ENCODE data around the gene KDF1. TPM values are rescaled to one million over a fixed set of nuclear protein-coding genes. Genes with fewer than 3 reads are reported as not detected.

Gene KDF1
- total and polyA plus RNA-seq, 8 donors, result 7.2 to 13.7 (median 9.2) TPM

- intact Hi-C loops (cut with DNase I), result no loop called here
- DNase-seq (peak in 1 of 6 donors; percentile 9), FAIRE-seq (no peak), ATAC-seq (no peak)
- Histone ChIP-seq H3K27ac (no peak overlapping the region), H3K4me1 (peaks cover 0 to 17% (median 8%) of the 10 kb centered on the region in 3 donors), H3K36me3 (no peaks in the 10 kb centered on the region), H3K4me3 (no peak overlapping the region), H3K9me3 (no peaks in the 10 kb centered on the region), H3K27me3 (no peaks in the 10 kb centered on the region)
- TF ChIP-seq, protein P1, sequence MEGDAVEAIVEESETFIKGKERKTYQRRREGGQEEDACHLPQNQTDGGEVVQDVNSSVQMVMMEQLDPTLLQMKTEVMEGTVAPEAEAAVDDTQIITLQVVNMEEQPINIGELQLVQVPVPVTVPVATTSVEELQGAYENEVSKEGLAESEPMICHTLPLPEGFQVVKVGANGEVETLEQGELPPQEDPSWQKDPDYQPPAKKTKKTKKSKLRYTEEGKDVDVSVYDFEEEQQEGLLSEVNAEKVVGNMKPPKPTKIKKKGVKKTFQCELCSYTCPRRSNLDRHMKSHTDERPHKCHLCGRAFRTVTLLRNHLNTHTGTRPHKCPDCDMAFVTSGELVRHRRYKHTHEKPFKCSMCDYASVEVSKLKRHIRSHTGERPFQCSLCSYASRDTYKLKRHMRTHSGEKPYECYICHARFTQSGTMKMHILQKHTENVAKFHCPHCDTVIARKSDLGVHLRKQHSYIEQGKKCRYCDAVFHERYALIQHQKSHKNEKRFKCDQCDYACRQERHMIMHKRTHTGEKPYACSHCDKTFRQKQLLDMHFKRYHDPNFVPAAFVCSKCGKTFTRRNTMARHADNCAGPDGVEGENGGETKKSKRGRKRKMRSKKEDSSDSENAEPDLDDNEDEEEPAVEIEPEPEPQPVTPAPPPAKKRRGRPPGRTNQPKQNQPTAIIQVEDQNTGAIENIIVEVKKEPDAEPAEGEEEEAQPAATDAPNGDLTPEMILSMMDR (IDR thresholded peaks at IDR 0.05), result no peak
- 94 to 96% methylated on average over 3 of the region's 3 CpGs for WGBS, 2 donors
Observed at GRCh38 chr1:26957306-26957705, 3.0 kb downstream of the KDF1 start.

GRCh38 chr1:26956321-26956720, 3.9 kb downstream of the KDF1 start:
- H3K27ac ChIP-seq, result no peak overlapping the region
- H3K4me3 ChIP-seq, result no peak overlapping the region
- H3K9me3 ChIP-seq, result no peaks in the 10 kb centered on the region
- H3K4me1 ChIP-seq, result peaks cover 0 to 14% (median 5%) of the 10 kb centered on the region in 3 donors
- H3K27me3 ChIP-seq, result no peaks in the 10 kb centered on the region
- ATAC-seq (no peak), DNase-seq (peak in 1 of 6 donors; percentile 1), FAIRE-seq (no peak)
- TF ChIP-seq, protein P1 (IDR thresholded peaks at IDR 0.05), result no peak
- WGBS, 2 donors, result 89 to 93% methylated on average over 3 of the region's 3 CpGs
- H3K36me3 ChIP-seq, result peaks cover 0 to 4% (median 0%) of the 10 kb centered on the region in 3 donors
- intact Hi-C loops (cut with DNase I), result no loop called here

DNA sequence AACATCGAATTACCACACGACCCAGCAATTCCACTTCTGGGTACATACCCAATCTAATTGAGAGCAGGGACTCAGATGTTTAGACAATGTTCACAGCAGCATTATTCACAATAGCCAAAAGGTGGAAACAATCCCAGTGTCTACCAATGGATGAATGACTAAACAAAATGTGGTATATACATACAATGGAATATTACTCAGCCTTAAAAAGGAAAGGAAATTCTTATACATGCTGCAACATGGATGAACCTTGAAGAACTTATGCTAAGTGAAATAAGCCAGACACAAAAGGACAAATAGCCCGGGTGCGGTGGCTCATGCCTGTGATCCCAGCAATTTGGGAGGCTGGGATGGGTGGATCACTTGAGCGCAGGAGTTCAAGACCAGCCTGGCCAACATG, 6.9 kb downstream of the KDF1 start:
- Histone ChIP-seq H3K27ac (no peak overlapping the region), H3K4me3 (no peak overlapping the region), H3K9me3 (no peaks in the 10 kb centered on the region), H3K4me1 (peaks cover 0 to 1% (median 0%) of the 10 kb centered on the region in 3 donors), H3K36me3 (peaks cover 0 to 11% (median 5%) of the 10 kb centered on the region in 3 donors), H3K27me3 (no peaks in the 10 kb centered on the region)
- ATAC-seq, result no peak
- FAIRE-seq, result no peak
- WGBS, 2 donors, result 94 to 98% methylated on average over 5 of the region's 5 CpGs
- TF ChIP-seq, protein P1 (IDR thresholded peaks at IDR 0.05), result no peak
- DNase-seq, result peak in 1 of 6 donors; percentile 5
- intact Hi-C loops (cut with DNase I), result no loop called here

DNA sequence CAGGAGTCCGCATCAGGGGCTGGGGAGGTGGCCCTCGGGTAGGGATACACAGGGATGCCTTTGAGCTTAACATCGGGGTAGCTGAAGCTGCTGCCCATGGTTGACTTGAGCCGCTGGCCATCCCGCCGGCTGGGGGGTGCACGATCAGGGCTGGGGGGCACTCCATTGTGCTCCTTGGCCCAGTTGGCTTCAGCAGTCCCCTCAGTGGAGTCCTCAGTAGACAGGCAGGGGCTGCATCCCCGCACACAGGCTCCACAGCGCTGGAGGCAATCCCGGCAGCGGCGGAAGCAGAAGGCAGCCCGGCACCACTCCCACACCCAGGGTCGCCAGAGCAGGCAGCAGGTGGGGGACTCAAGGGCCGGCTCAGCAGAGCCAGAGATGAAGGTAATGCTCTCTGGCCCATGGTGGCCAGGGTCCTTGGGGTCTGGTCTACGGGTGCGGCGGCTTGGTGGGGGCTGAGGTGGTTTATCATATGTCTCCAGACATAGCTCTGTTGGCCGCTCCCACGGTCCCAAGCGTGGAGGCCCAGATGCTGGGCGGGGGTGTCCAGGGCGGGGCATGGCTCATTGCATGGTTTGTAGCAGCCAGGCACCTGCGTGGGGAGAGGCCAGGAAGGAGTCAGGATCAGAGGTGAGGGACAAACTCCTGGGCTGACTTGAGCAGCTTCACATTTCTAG, 8.3 kb downstream of the KDF1 start:
- ATAC-seq (no peak), DNase-seq (peak in 1 of 6 donors; percentile 62), FAIRE-seq (no peak)
- H3K4me3 ChIP-seq, result no peak overlapping the region
- intact Hi-C loops (cut with DNase I), result no loop called here
- H3K27me3 ChIP-seq, result no peaks in the 10 kb centered on the region
- no peaks in the 10 kb centered on the region for H3K9me3 ChIP-seq
- no peak overlapping the region for H3K27ac ChIP-seq
- peaks cover 0 to 12% (median 5%) of the 10 kb centered on the region in 3 donors for H3K36me3 ChIP-seq
- TF ChIP-seq, protein P1 (IDR thresholded peaks at IDR 0.05), result no peak
- no peaks in the 10 kb centered on the region for H3K4me1 ChIP-seq
- whole genome bisulfite sequencing, 2 donors, result 91 to 92% methylated on average over 23 to 24 of the region's 24 CpGs

DNA sequence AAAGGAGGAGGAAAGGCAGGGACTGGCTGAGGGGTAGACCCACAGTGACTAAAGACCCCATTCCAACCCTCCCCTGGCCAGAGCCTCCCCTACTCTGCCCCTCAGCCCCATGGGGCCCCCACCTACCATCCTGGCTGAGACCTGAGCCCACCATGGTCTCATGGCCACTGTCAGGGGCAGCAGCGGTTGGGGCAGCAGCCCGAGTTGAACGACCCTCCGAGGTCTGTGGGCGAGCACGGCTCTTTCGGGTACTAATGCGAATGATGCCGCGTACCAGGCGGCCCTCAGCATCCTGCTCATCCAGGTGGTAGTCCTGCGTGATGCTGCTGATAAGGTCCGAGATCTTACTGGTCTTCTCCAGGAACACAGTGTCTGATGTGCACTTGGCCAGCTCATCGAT, 9.1 kb downstream of the KDF1 start:
- H3K27me3 ChIP-seq, result no peaks in the 10 kb centered on the region
- intact Hi-C loops (cut with DNase I), result no loop called here
- peak in 1 of 6 donors; percentile 52 for DNase-seq
- TF ChIP-seq, protein P1 (IDR thresholded peaks at IDR 0.05), result no peak
- no peak for FAIRE-seq
- no peaks in the 10 kb centered on the region for H3K9me3 ChIP-seq
- 92 to 95% methylated on average over 14 of the region's 14 CpGs for WGBS, 2 donors
- no peak for ATAC-seq
- no peak overlapping the region for H3K4me3 ChIP-seq
- H3K4me1 ChIP-seq, result no peaks in the 10 kb centered on the region
- H3K36me3 ChIP-seq, result peaks cover 0 to 16% (median 5%) of the 10 kb centered on the region in 3 donors
- H3K27ac ChIP-seq, result no peak overlapping the region

Measured in pancreas (tissue), 10 donors.